Mucosa of descending colon (tissue), 3 donors: Measurements from ENCODE around the gene TRAPPC3. TPM values are rescaled to one million over a fixed set of nuclear protein-coding genes. Genes with fewer than 3 reads are reported as not detected.
"Not testable (repeated sequence)": the region's sequence is repeated elsewhere in the genome, so short reads cannot be mapped to it uniquely, and the experiment has no call there.

ENCODE experiments used
- ATAC-seq: fragments of 200-7000 bp; cut with Tn5 transposase; one replicate; pipeline ENCODE4 v1.9.1; 2020; ENCODE audit warnings: mild to moderate bottlenecking, moderate library complexity
- DNase-seq, 3 donors: peaks; one replicate each; pipeline ENCODE4 v3.0.0-alpha.2; 2020
- H3K36me3 ChIP-seq: fragments of 200-600 bp; one replicate; pipeline ENCODE4 v1.8.0; 2021; ENCODE audit warnings: low read depth, mild to moderate bottlenecking
- H3K4me1 ChIP-seq: fragments of 200-600 bp; one replicate; pipeline ENCODE4 v1.8.0; 2021; ENCODE audit warnings: low read depth, mild to moderate bottlenecking
- H3K4me3 ChIP-seq: fragments of 200-600 bp; one replicate; pipeline ENCODE4 v1.8.0; 2021; ENCODE audit warnings: mild to moderate bottlenecking
- H3K9me3 ChIP-seq: fragments of 200-600 bp; one replicate; pipeline ENCODE4 v1.8.0; 2021; ENCODE audit warnings: mild to moderate bottlenecking
- CTCF ChIP-seq: fragments of 200-600 bp; IDR thresholded peaks from one replicate; pipeline ENCODE4 v1.8.0; 2022; ENCODE audit warnings: antibody characterized with exemption, mild to moderate bottlenecking
- intact Hi-C, 2 donors: fragments of 100-400 bp; cut with DNase I in 1 of 2; cut with micrococcal nuclease in 1 of 2; formaldehyde crosslinking; loops; one replicate each; pipeline versions ENCODE4 v1.11.0 to v1.11.1; 2022; cut with DNase I, micrococcal nuclease
- total RNA-seq, 3 donors: library from RNA; stranded (reverse); fragmentation: NEBNext Ultra II Directional in 2 of 3; extraction: Animal tissue kit (Norgen Biotek cat#: 25700) in 2 of 3; gene quantifications; one replicate each; pipeline versions ENCODE4 v1.2.1 to v1.2.4, GENCODE V29; 2021 to 2023
- donor health status: DM: no; HTN: no; CAD: no; lungs with moderate emphysema.
- donor health status: DM: no; HTN: no; CAD: no.
- donor health status: DM: no; HTN: yes; CAD: no.

Gene TRAPPC3
- total RNA-seq, 3 donors from 2014 or later = 55.7 to 86.6 (median 57.7) TPM

GRCh38 chr1:36159614-36160387 is 10.5 kb upstream of the TRAPPC3 start:
- Histone ChIP-seq H3K4me1 (peaks cover 31% of the 10 kb centered on the region), H3K36me3 (no peaks in the 10 kb centered on the region)

GRCh38 chr1:36158827-36159252 is 9.6 kb upstream of the TRAPPC3 start:
- H3K4me1 ChIP-seq = peaks cover 31% of the 10 kb centered on the region
- intact Hi-C loops, ATAC-seq, DNase-seq, H3K36me3 ChIP-seq, H3K9me3 ChIP-seq, H3K4me3 ChIP-seq: not testable (repeated sequence)

More at GRCh38 chr1:36159614-36160387, 10.5 kb upstream of the TRAPPC3 start:
- intact Hi-C loops = no loop called here
- TF ChIP-seq CTCF = no peak
- H3K9me3 ChIP-seq = no peaks in the 10 kb centered on the region
- ATAC-seq (no peak), DNase-seq (no peak)
- no peak overlapping the region for H3K4me3 ChIP-seq

GRCh38 chr1:36157973-36158826 is 8.9 kb upstream of the TRAPPC3 start:
- H3K4me3 ChIP-seq = no peak overlapping the region
- no peak for DNase-seq
- no peak for TF ChIP-seq CTCF
- no peaks in the 10 kb centered on the region for H3K9me3 ChIP-seq
- peaks cover 31% of the 10 kb centered on the region for H3K4me1 ChIP-seq
- intact Hi-C loops = no loop called here
- ATAC-seq = no peak
- H3K36me3 ChIP-seq = no peaks in the 10 kb centered on the region

- peaks cover 29% of the 10 kb centered on the region for H3K4me1 ChIP-seq
- intact Hi-C loops = no loop called here
Measured at GRCh38 chr1:36157115-36157903, 8.0 kb upstream of the TRAPPC3 start.

GRCh38 chr1:36156329-36157114 is 7.2 kb upstream of the TRAPPC3 start:
- Histone ChIP-seq H3K36me3 (no peaks in the 10 kb centered on the region), H3K4me1 (peaks cover 31% of the 10 kb centered on the region), H3K4me3 (peak overlapping the region; percentile 98), H3K9me3 (no peaks in the 10 kb centered on the region)
- TF ChIP-seq CTCF = no peak
- intact Hi-C loops = no loop called here
- DNase-seq (peak; percentile 78 to 85 (median 79)), ATAC-seq (peak; percentile 37)

More at GRCh38 chr1:36157115-36157903, 8.0 kb upstream of the TRAPPC3 start:
- DNase-seq (no peak), ATAC-seq (no peak)
- TF ChIP-seq CTCF = no peak
- Histone ChIP-seq H3K36me3 (no peaks in the 10 kb centered on the region), H3K9me3 (no peaks in the 10 kb centered on the region), H3K4me3 (peak overlapping the region; percentile 98)
